Activated T-helper 1 cell treated with Interleukin-2 at 50 U/mL for 16 hours (primary cell): ENCODE data around the gene SCAMP2.

Experiments
- DNase-seq: peaks from one replicate; pipeline ENCODE4 v3.0.0-alpha.2; 2020; ENCODE audit warnings: low read depth

SCAMP2 gene

GRCh38 chr15:74838746-74839525 lies 34.2 kb downstream of the SCAMP2 start:
- DNase-seq, result no peak

DNA sequence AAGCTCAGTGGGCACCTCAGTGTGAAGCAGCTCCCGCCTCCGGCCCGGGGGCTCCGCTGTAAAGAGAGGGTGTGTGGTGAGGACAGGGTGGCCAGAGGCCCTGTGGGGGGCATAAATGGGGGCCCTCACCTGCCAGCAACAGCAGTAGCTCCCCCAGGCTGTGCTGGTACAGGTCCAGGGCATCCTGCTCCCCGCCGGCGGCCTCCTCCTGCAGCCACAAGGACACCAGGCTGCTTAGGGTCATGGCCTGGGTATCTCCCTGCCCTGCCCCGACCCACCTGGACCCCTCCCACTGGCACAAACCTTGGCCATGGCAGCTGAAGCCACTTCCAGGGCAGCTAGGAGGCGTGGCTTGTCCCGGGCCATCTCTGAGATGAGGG lies 35.0 kb downstream of the SCAMP2 start:
- no peak for DNase-seq

DNA sequence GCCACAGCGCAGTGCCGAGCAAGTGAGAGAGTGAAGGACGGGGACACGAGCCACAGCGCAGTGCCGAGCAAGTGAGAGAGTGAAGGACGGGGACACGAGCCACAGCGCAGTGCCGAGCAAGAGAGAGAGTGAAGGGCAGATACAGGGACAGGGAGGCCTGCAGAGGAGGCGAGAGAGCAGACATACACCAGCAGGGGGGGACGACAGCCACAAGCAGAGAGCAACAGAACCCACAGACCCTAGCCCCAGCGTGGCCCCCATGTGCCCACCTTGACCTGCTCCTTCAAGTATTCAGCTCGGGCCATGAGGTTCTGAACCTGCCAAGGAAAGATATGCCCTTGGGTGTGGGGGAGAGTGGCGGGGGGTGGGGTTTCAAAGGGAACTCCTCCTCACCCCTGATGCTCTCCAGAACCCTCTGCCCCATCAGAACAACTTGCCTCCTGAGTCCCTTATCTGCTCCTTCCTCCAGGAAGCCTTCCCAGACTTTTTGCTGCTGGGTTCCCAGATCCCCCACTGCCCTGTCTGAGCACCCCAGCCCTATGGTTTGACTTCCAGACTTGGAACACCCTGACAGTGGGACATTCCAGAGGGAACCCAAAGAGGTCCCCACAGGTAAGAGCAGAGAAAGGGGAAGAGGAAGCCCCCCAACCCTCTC lies 35.6 kb downstream of the SCAMP2 start:
- DNase-seq, result no peak

DNA sequence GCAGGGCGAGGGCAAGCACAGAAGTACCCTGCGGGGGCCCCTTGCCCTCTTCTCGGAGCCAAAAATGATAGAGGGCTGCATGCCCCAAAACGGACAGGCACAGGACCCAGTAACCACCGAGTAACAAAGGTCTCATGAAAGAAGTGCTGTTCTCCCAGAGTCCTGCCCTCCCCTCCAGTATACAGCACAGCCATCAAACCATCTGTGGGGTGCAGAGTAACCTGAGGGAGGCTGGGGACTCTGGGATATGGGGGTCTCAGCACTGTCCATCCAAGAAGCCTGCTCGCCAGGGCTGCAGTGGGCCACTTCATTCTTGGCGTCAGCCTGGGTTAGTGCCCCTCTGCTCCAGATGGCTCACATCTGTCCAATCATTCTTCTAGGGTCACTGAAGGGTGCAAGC lies 36.3 kb downstream of the SCAMP2 start:
- DNase-seq, result no peak

- DNase-seq, result peak; percentile 18
These were observed 37.8 kb downstream of the SCAMP2 start for GRCh38 chr15:74835312-74835823.

DNA sequence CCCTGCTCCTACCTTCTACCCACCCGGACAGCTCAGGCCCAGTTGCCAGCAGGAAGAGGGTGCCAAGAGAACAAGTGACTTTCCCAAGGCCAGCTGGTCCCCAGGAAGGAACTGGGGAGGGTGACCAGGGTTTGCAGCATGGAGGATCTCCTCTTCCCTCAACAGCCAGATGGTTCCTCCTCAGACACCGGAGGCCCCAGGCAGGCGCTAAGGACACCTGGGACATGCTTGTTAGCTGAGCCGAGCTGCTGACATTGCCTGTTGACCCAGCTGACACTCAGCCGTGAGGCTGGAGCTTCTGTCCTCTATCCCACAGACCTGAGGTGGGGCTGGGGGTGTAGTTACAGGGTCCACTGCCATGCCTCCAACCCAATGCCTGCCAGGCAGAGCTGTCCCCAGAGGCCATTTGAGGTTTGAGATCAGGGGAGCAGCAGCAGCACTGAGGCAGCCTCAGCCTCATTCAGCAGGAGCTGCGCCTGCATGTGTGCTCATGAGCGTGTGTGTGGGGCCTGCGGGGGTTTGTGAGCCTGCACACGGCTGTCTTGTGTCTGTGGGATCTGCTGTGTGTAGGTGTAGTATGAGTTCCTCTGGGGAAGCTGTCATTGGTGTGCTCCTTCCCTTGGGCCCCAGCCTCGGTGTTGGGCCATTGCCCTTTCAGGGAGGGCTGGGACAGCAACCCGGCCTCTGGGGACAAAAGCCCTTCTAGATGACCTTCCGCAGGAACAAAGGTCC lies 39.6 kb downstream of the SCAMP2 start:
- no peak for DNase-seq

DNA sequence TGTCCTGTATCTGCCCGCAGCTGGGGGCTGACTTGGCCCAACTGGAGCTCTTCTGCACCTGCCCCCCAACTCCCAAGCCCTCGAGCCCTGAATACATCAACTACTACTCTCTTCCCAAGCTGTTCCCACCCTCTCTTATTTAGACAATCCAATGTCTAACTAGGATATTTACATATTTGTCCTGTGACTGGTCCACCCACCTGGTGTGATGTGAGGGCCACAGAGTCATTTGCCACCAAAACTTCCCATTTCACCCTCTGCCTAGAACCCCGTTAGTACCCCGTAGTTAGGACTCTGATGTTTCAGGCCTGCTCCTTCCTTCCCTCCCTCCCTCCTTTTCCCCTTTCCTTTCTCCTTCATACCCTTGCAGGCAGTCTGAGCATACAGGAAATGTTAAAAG lies 40.3 kb downstream of the SCAMP2 start:
- DNase-seq, result no peak

- DNase-seq, result no peak
These were observed 41.2 kb downstream of the SCAMP2 start for GRCh38 chr15:74831813-74832495.

DNA sequence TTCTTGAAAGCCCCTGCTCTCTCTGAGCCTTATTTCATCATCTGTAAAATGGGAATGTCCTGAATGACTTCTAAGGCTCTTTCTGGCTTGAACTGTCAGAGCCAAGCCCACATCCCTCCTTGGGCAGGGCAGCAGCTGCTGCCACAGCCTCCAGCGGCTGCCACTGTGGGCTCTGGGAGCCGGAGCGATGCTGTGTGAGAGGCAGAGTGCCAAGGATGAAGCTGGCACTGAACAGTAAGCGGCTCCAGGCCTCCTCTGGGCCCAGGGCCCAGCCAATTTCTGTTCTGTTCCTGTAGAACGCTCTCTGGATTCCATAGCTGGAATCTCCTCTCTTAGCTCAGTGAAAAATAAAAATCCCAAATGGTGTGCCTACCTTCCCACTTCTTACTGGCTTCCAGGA lies 42.3 kb downstream of the SCAMP2 start:
- no peak for DNase-seq

GRCh38 chr15:74829991-74830390 lies 43.2 kb downstream of the SCAMP2 start:
- no peak for DNase-seq

DNA sequence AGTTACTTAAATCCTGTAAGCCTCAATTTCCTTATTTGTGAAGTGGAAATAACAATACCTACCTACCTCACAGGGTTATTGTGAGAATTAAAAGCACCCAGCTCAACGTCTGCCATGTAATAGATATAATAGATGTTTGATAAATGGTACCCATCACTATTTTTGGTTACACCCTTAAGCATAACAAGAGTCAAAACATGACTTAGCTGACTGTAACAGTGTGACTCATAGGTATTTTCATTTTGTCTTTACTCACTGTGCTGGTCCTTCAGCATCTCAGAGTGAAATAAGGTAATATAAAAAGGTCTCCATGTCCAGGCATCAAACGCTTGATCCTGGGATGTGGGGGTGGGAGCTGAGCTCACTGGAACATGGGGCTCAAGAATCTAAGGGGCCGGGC lies 43.7 kb downstream of the SCAMP2 start:
- DNase-seq, result no peak

- no peak for DNase-seq
These were observed 44.3 kb downstream of the SCAMP2 start for GRCh38 chr15:74828835-74829234.

DNA sequence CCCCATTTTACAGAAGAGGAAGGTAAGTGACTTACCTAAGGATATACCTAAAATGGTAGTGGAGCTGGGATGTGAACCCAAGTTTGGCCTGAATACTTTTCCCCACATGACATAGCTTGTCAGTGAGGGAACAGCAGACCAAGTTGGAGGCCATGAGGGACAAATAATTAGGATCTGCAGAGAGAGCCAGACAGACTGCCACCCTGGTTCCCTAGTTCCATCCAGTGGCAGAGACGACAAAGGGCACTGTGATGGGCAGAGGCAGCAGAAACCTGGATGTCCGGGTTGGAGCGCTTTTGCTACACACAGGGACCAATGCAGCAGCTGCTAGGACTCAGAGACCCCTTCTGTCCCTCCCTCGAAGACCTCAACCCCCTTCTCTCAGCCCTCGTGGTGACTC lies 45.6 kb downstream of the SCAMP2 start:
- no peak for DNase-seq

GRCh38 chr15:74826921-74827320 lies 46.2 kb downstream of the SCAMP2 start:
- no peak for DNase-seq

DNA sequence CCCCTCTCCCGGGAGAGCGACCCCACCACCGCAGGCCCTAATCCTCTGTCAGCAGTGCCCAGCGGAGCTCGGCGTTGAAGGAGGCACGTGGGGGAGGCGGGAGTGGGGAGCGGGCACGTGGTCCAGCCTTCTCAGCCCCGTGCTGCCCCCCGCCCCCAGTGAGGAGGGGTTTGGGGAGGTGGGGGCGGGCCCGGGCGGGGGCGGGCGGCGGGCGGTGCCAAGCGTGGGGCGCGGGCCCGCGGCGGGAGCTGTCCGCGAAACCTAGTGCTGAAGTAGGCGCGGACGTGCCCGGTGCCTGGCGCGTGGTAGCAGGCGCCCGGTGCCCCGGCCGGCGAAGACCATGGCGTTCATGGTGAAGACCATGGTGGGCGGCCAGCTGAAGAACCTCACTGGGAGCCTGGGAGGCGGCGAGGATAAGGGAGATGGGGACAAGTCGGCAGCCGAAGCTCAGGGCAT lies 46.8 kb downstream of the SCAMP2 start, which contains the start of gene CPLX3:
CPLX3 (plus strand) TSS at position 264 of the 456 bp plus-strand sequence; CDS start at position 341, 77 bp downstream.
- peak; percentile 22 for DNase-seq

GRCh38 chr15:74825866-74826265 lies 47.3 kb downstream of the SCAMP2 start:
- no peak for DNase-seq

GRCh38 chr15:74824976-74825375 lies 48.2 kb downstream of the SCAMP2 start:
- no peak for DNase-seq

DNA sequence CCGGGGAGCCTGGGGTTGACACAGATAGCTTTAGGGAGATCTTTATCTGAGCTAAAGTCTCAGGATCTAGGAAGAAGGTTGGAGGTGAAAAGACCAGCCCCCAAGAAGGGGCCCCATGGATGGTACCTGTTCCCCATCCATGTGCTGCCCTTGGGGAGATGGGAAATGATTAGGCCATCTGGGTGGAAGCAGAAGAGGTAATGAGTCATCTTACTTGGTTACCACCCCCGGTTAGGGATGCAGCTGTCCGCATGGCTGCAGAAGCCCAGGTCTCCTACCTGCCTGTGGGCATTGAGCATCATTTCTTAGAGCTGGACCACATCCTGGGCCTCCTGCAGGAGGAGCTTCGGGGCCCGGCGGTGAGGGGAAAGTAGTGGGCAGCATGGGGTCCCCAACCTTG lies 49.8 kb downstream of the SCAMP2 start:
- no peak for DNase-seq

- DNase-seq, result no peak
These were observed 50.9 kb downstream of the SCAMP2 start for GRCh38 chr15:74822233-74822632.

- no peak for DNase-seq
These were observed 51.4 kb downstream of the SCAMP2 start for GRCh38 chr15:74821790-74822158.

GRCh38 chr15:74821091-74821789 lies 51.9 kb downstream of the SCAMP2 start:
- DNase-seq, result no peak

DNA sequence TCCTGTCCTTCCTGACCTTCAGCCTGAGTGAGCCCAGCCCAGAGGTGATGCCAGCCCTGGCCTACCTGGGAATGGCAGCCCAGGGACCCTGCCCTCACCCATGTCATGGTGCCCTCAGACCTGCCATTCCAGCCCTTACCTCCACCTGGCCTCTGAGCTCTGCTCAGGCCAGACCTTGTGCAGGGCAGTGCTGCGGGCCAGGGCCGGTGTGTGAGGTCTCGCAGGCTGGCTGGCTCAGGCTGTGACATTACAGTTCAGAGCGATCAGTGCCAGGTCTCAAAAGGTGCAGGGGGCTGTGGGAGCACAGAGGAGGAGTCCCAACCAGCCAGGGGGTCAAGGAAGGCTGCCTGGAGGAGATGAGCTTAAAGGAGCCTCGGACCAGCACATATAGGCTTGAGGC lies 53.1 kb downstream of the SCAMP2 start:
- no peak for DNase-seq
